Fibroblast of gingiva (primary cell): ENCODE measurements around the gene MLH3.

Experiments
- DNase-seq: peaks from one replicate; pipeline ENCODE4 v3.0.0-alpha.2; 2011; ENCODE audit warnings: low read depth

The MLH3 gene

DNA sequence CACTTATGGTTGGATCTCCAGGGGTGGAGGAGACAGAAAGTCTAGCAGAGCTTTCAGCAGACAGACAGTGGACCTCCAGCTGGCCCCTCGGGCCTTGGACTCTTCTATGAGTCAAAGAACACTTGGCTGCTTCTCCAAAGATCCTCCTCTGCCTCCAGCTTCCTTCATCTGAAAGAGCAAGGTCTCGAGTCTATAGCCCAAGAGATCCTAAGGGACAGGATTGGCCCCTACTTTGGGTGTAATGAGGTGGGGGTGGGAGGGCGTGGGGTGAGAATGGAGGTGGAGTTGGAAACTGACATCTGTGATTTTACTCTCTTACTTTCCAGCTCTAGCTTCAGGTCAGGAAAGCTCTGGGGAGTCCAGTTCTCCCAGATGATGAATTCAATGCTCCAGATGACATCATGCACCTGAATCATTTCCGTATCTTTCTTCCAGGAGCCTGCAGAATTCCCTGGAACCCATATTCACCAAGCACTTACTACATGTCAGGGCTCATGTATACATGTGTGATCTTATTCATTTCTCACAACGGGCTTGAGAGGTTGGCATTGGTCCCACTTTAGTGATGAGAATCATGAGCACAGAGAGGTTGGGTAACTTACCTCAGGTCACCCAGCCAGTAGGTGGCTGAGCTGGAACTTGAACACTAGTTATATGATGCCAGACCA lies 85.6 kb downstream of the MLH3 start:
- DNase-seq = no peak

DNA sequence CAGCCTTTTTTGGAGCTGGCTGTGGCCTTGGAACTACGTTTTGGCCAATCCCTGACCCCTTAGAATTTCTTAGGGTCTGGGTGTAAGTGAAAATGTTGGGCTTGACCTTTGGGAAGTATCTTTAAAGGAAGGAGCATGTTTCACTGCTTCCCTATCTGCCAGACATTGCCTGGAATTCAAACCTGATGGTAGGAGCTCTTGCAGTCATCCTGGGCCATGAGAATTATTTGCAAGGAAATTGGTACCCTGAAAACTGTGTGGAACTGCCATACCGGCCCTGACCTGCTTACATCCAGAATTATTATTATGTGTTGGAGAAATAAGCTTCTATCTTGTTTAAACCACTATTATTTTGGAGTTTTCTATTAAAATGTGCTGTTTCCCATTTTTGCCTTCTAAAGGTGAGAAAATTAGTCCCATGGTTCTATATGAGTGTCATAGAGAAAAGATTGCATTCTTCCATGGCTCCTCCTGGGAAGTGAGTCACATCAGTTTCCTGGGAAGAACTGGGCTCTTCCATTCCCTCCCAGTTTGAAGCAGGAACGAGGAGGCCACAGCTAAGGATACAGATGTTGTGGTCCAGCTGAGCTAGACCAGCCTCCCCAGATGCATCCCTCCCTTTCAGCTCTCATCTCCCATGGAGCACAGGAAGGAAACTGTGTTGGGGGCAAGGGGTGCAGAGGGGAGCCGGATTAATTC lies 86.3 kb downstream of the MLH3 start:
- no peak for DNase-seq
